Epithelial cell of esophagus (primary cell): ENCODE measurements around the gene TEC.
A peak's percentile ranks its signal among the peaks of the same experiment; 100 is the strongest.

Experiments used
- DNase-seq: peaks from one replicate; pipeline ENCODE4 v3.0.0; 2010; ENCODE audit warnings: low read depth
- H3K4me3 ChIP-seq: 2 replicates; pipeline ENCODE4 v1.5.1; 2011; ENCODE audit warnings: mild to moderate bottlenecking, low read length, control low read depth
- TF ChIP-seq, protein P1 (sequence below): IDR thresholded peaks from 2 replicates; pipeline ENCODE4 v1.5.1; 2011; ENCODE audit warnings: low read depth, mild to moderate bottlenecking, low read length, control low read depth, inconsistent platforms; ENCODE audit not compliant: insufficient read depth; ENCODE audit errors: missing control alignments

The TEC gene

GRCh38 chr4:48105230-48105629 lies 164.4 kb downstream of the TEC start:
- TF ChIP-seq, protein P1, sequence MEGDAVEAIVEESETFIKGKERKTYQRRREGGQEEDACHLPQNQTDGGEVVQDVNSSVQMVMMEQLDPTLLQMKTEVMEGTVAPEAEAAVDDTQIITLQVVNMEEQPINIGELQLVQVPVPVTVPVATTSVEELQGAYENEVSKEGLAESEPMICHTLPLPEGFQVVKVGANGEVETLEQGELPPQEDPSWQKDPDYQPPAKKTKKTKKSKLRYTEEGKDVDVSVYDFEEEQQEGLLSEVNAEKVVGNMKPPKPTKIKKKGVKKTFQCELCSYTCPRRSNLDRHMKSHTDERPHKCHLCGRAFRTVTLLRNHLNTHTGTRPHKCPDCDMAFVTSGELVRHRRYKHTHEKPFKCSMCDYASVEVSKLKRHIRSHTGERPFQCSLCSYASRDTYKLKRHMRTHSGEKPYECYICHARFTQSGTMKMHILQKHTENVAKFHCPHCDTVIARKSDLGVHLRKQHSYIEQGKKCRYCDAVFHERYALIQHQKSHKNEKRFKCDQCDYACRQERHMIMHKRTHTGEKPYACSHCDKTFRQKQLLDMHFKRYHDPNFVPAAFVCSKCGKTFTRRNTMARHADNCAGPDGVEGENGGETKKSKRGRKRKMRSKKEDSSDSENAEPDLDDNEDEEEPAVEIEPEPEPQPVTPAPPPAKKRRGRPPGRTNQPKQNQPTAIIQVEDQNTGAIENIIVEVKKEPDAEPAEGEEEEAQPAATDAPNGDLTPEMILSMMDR = no peak

GRCh38 chr4:48103483-48104139 lies 166.0 kb downstream of the TEC start:
- DNase-seq = peak; percentile 40
- TF ChIP-seq, protein P1 = no peak

More at GRCh38 chr4:48105230-48105629, 164.4 kb downstream of the TEC start:
- no peak for DNase-seq
- no peak overlapping the region for H3K4me3 ChIP-seq

GRCh38 chr4:48102303-48102702 lies 167.3 kb downstream of the TEC start:
- DNase-seq = no peak
- TF ChIP-seq, protein P1 = peak; percentile 41
- H3K4me3 ChIP-seq = no peak overlapping the region

More at GRCh38 chr4:48103483-48104139, 166.0 kb downstream of the TEC start:
- no peak overlapping the region for H3K4me3 ChIP-seq

DNA sequence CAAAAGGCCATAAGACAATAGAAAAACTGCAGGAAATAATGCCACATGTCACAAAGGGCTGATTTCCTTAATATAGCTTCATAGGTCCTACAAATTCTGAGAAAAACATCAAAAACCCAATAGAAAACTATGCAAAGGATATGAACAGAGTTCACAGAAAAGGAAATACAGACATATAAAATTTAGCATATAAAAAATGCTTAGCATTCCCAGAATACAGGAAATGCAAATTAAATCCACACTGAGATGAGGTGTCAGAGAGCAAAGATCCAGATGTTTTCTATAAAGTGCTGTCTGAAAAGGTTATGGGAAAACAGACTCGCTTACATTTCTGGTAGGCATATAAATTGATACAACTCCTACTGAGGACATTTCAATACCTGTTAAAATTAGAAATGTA lies 169.4 kb downstream of the TEC start:
- no peak overlapping the region for H3K4me3 ChIP-seq
- TF ChIP-seq, protein P1 = no peak
- DNase-seq = no peak

DNA sequence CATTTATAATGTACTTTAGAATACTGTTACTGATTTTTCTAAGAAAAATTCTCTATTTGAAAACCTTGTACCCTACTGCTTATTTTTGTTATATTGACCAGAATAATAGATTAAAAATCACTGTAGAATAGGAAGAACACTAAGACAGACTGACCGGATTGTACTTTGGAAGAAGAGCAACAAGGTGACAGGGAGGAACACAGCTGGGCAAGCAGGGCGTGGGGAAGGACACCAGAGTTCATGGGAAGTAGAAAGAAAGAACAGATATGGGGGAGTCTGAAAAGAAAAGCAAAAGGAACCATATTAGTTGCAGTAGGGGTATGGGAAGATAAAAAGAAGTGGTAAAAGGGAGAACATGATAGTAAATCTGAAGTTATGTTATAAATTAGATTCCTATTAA lies 174.2 kb downstream of the TEC start:
- TF ChIP-seq, protein P1 = no peak

GRCh38 chr4:48093991-48094416 lies 175.6 kb downstream of the TEC start:
- TF ChIP-seq, protein P1 = no peak
- no peak overlapping the region for H3K4me3 ChIP-seq
- DNase-seq = peak; percentile 92

More for the DNA sequence above, 174.2 kb downstream of the TEC start:
- no peak overlapping the region for H3K4me3 ChIP-seq
- no peak for DNase-seq

GRCh38 chr4:48090621-48091020 lies 179.0 kb downstream of the TEC start:
- no peak overlapping the region for H3K4me3 ChIP-seq
- TF ChIP-seq, protein P1 = no peak
- DNase-seq = peak; percentile 47
